GM19397 (cell line): Measurements from ENCODE around the gene UNC13D.

Source experiments
- ATAC-seq: cut with Tn5 transposase; IDR thresholded peaks from one replicate; pipeline ENCODE4 v1.9.1; 2021; ENCODE audit warnings: mild to moderate bottlenecking, moderate library complexity; ENCODE audit not compliant: unreplicated experiment

Gene UNC13D

GRCh38 chr17:75835654-75835987 is 8.6 kb downstream of the UNC13D start:
- no peak for ATAC-seq

- ATAC-seq: no peak
Observed at GRCh38 chr17:75834928-75835653, 9.1 kb downstream of the UNC13D start.

- ATAC-seq: no peak
Observed at GRCh38 chr17:75834279-75834920, 9.8 kb downstream of the UNC13D start.

- ATAC-seq: no peak
Observed at GRCh38 chr17:75832652-75833400, 11.4 kb downstream of the UNC13D start.

GRCh38 chr17:75832164-75832651 is 12.0 kb downstream of the UNC13D start:
- no peak for ATAC-seq

GRCh38 chr17:75831032-75831571 is 13.1 kb downstream of the UNC13D start:
- no peak for ATAC-seq

GRCh38 chr17:75830164-75831031 is 13.8 kb downstream of the UNC13D start:
- no peak for ATAC-seq

GRCh38 chr17:75829747-75830146 is 14.5 kb downstream of the UNC13D start:
- ATAC-seq: no peak

- ATAC-seq: no peak
Observed at GRCh38 chr17:75828741-75829140, 15.5 kb downstream of the UNC13D start.

- ATAC-seq: no peak
Observed at GRCh38 chr17:75828076-75828400, 16.2 kb downstream of the UNC13D start.

GRCh38 chr17:75827308-75828075 is 16.7 kb downstream of the UNC13D start:
- no peak for ATAC-seq

GRCh38 chr17:75826561-75827307 is 17.5 kb downstream of the UNC13D start:
- no peak for ATAC-seq

- no peak for ATAC-seq
Observed at GRCh38 chr17:75825748-75826370, 18.3 kb downstream of the UNC13D start.

- ATAC-seq: no peak
Observed at GRCh38 chr17:75825149-75825552, 19.1 kb downstream of the UNC13D start.

GRCh38 chr17:75824666-75825065 is 19.5 kb downstream of the UNC13D start:
- ATAC-seq: no peak

GRCh38 chr17:75824050-75824552 is 20.1 kb downstream of the UNC13D start:
- no peak for ATAC-seq

- ATAC-seq: no peak
Observed at GRCh38 chr17:75823257-75824041, 20.8 kb downstream of the UNC13D start.

- no peak for ATAC-seq
Observed at GRCh38 chr17:75822800-75823166, 21.4 kb downstream of the UNC13D start.
